Ishikawa (cell line): Measurements from ENCODE around the gene EPN2.

Source experiments
- CREB1 ChIP-seq: IDR thresholded peaks from 2 replicates; pipeline ENCODE4 v1.6.1; 2012; ENCODE audit warnings: low read depth
- FOXM1 ChIP-seq: IDR thresholded peaks from 2 replicates; pipeline ENCODE4 v1.6.1; 2012; ENCODE audit warnings: low read depth, borderline replicate concordance
- NFIC ChIP-seq: IDR thresholded peaks from 2 replicates; pipeline ENCODE4 v1.6.1; 2012
- RAD21 ChIP-seq: IDR thresholded peaks from 2 replicates; pipeline ENCODE4 v1.6.1; 2012; ENCODE audit warnings: low read depth
- TAF1 ChIP-seq: IDR thresholded peaks from 2 replicates; pipeline ENCODE4 v1.6.1; 2012; ENCODE audit warnings: low read depth, mild to moderate bottlenecking
- TEAD4 ChIP-seq: IDR thresholded peaks from 2 replicates; pipeline ENCODE4 v1.6.1; 2012
- TF ChIP-seq, protein P1 (sequence below): IDR thresholded peaks from 2 replicates; pipeline ENCODE4 v1.6.1; 2012
- TF ChIP-seq, protein P2 (sequence below): IDR thresholded peaks from 2 replicates; pipeline ENCODE4 v1.6.1; 2012; ENCODE audit warnings: low read depth, mild to moderate bottlenecking

GRCh38 chr17:19362277-19363113, 125.3 kb downstream of the EPN2 start, which contains the start of gene B9D1:
- TF ChIP-seq RAD21 (peak; percentile 99), FOXM1 (no peak), TAF1 (no peak; the same call in 1 of the 2 replicates), NFIC (no peak; the same call in 1 of the 2 replicates), CREB1 (no peak; the same call in 1 of the 2 replicates), TEAD4 (peak; percentile 43)
- TF ChIP-seq, protein P1, sequence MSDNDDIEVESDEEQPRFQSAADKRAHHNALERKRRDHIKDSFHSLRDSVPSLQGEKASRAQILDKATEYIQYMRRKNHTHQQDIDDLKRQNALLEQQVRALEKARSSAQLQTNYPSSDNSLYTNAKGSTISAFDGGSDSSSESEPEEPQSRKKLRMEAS = peak; percentile 88
- TF ChIP-seq, protein P2, sequence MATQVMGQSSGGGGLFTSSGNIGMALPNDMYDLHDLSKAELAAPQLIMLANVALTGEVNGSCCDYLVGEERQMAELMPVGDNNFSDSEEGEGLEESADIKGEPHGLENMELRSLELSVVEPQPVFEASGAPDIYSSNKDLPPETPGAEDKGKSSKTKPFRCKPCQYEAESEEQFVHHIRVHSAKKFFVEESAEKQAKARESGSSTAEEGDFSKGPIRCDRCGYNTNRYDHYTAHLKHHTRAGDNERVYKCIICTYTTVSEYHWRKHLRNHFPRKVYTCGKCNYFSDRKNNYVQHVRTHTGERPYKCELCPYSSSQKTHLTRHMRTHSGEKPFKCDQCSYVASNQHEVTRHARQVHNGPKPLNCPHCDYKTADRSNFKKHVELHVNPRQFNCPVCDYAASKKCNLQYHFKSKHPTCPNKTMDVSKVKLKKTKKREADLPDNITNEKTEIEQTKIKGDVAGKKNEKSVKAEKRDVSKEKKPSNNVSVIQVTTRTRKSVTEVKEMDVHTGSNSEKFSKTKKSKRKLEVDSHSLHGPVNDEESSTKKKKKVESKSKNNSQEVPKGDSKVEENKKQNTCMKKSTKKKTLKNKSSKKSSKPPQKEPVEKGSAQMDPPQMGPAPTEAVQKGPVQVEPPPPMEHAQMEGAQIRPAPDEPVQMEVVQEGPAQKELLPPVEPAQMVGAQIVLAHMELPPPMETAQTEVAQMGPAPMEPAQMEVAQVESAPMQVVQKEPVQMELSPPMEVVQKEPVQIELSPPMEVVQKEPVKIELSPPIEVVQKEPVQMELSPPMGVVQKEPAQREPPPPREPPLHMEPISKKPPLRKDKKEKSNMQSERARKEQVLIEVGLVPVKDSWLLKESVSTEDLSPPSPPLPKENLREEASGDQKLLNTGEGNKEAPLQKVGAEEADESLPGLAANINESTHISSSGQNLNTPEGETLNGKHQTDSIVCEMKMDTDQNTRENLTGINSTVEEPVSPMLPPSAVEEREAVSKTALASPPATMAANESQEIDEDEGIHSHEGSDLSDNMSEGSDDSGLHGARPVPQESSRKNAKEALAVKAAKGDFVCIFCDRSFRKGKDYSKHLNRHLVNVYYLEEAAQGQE = no peak
